C4-2B (cell line): ENCODE results near the gene SDR39U1.

ENCODE experiments used
- ZFX ChIP-seq: fragments of 450-650 bp; IDR thresholded peaks from 2 replicates; pipeline ENCODE4 v1.6.1; 2017
- TF ChIP-seq, protein P1 (sequence below): fragments of 450-650 bp; conservative IDR thresholded peaks from 2 replicates; pipeline ENCODE4 v1.5.1; 2017; ENCODE audit warnings: mild to moderate bottlenecking

DNA sequence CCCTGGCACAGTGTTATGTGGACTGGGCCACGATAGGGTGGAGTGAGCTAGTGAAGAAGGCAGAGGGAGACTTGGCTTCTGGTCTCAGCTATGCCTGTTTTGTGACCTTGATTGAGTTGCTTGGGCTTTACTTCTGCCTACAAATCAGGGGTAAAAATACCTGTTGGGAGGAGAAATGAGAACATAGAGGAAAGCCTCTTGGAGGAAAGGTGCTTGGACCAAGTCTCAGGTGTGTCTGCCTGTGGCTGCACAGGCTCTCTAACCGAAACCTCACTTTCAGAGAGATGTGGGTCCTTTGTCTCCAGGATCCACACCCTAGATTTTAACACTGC lies 4.9 kb downstream of the SDR39U1 start:
- TF ChIP-seq, protein P1, sequence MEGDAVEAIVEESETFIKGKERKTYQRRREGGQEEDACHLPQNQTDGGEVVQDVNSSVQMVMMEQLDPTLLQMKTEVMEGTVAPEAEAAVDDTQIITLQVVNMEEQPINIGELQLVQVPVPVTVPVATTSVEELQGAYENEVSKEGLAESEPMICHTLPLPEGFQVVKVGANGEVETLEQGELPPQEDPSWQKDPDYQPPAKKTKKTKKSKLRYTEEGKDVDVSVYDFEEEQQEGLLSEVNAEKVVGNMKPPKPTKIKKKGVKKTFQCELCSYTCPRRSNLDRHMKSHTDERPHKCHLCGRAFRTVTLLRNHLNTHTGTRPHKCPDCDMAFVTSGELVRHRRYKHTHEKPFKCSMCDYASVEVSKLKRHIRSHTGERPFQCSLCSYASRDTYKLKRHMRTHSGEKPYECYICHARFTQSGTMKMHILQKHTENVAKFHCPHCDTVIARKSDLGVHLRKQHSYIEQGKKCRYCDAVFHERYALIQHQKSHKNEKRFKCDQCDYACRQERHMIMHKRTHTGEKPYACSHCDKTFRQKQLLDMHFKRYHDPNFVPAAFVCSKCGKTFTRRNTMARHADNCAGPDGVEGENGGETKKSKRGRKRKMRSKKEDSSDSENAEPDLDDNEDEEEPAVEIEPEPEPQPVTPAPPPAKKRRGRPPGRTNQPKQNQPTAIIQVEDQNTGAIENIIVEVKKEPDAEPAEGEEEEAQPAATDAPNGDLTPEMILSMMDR = no peak
- TF ChIP-seq ZFX = no peak
